ENCODE results near the gene PSMD14. TPM values are rescaled to one million over a fixed set of nuclear protein-coding genes. Genes with fewer than 3 reads are reported as not detected.
"Not testable (repeated sequence)": the region's sequence is repeated elsewhere in the genome, so short reads cannot be mapped to it uniquely, and the experiment has no call there.

The PSMD14 gene
- total RNA-seq, 2 donors from 2014 or later: 6.6 to 26.2 TPM

DNA sequence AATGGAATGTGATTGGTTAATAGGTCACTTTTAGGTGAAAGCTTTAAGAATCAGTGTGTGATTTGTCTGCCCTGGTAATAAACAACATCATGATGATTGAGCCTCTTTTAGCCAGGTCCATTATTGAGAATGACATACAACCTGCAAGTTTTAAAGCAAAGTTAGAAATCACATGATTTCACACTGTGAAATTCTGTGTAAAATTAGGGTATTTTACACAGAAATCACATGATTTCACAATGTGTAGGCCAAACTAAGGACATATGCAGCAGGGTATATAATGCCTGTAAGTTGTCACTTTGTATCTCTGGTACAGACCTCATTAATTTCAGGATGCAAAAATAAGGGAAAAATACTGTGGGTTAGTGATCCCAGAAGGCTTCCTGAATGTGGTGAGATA lies 16.7 kb downstream of the PSMD14 start:
- intact Hi-C loops (cut with DNase I): no loop called here
- no peaks in the 10 kb centered on the region for H3K4me1 ChIP-seq
- no peaks in the 10 kb centered on the region for H3K27me3 ChIP-seq
- H3K36me3 ChIP-seq (replicated peaks in 1 of 2; ENCODE audit: insufficient read depth in 1 of 2, low read depth in 2 of 2): peaks cover 0 to 3% of the 10 kb centered on the region in 2 donors
- H3K27ac ChIP-seq: no peak overlapping the region
- H3K9me3 ChIP-seq: no peaks in the 10 kb centered on the region
- TF ChIP-seq POLR2A (IDR thresholded peaks at IDR 0.05): no peak
- TF ChIP-seq, protein P1, sequence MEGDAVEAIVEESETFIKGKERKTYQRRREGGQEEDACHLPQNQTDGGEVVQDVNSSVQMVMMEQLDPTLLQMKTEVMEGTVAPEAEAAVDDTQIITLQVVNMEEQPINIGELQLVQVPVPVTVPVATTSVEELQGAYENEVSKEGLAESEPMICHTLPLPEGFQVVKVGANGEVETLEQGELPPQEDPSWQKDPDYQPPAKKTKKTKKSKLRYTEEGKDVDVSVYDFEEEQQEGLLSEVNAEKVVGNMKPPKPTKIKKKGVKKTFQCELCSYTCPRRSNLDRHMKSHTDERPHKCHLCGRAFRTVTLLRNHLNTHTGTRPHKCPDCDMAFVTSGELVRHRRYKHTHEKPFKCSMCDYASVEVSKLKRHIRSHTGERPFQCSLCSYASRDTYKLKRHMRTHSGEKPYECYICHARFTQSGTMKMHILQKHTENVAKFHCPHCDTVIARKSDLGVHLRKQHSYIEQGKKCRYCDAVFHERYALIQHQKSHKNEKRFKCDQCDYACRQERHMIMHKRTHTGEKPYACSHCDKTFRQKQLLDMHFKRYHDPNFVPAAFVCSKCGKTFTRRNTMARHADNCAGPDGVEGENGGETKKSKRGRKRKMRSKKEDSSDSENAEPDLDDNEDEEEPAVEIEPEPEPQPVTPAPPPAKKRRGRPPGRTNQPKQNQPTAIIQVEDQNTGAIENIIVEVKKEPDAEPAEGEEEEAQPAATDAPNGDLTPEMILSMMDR (IDR thresholded peaks at IDR 0.05): no peak
- no peak overlapping the region for H3K4me3 ChIP-seq
- DNase-seq: no peak
- no peak for ATAC-seq

DNA sequence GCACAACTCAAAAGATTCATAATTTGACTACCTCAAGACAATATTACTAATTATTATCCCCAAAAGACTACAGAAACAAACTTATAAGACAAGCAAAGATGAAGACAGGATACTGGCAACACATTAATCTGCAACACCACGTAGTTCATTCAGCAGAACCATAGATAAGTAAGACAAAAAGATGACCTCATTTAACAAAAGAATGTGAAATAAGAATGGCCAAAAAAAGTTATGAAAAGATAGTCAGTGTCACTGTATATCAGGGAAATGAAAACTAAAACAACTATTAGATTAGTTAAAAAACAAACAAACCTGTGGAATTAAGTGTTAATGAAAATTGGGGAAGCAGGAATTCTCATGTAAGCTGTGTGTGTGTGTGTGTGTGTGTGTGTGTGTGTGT lies 19.4 kb downstream of the PSMD14 start:
- H3K27me3 ChIP-seq: no peaks in the 10 kb centered on the region
- H3K4me3 ChIP-seq: no peak overlapping the region
- no peaks in the 10 kb centered on the region for H3K9me3 ChIP-seq
- no peak for ATAC-seq
- peaks cover 0 to 3% of the 10 kb centered on the region in 2 donors for H3K36me3 ChIP-seq (replicated peaks in 1 of 2; ENCODE audit: insufficient read depth in 1 of 2, low read depth in 2 of 2)
- TF ChIP-seq, protein P1 (IDR thresholded peaks at IDR 0.05): no peak
- no peak for TF ChIP-seq POLR2A (IDR thresholded peaks at IDR 0.05)
- no peak for DNase-seq
- 71 to 73% methylated on average over 1 of the region's 1 CpG for WGBS, 2 donors
- H3K27ac ChIP-seq: no peak overlapping the region
- intact Hi-C loops (cut with DNase I): no loop called here
- no peaks in the 10 kb centered on the region for H3K4me1 ChIP-seq

DNA sequence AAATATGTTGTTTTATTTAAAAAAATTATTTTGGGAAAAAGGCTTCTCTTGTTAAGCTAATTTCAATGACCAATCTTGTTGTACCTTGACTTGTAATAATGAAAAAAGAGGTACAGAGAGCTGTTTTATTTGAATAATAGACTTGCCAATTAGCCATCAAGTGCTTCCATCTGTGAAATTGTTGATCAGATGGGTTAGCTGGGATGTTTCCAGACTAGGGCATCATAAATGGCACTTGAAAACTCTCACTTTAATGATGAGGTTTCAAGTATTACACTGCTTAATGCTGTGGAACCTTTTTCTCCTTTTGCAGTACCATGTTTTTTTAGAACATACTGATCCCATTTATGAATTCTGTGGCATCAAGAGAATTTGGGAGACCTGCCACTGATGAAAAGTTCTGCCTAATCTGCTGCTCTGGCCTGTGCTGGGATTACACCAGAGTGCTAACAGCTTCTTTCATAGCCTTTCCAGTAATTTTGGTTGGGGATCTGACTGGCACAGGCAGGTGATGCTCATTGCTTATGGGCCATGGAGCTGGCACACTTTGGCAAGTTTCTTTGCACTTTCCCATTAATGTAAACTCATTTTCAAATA lies 24.2 kb downstream of the PSMD14 start:
- ATAC-seq (no peak), DNase-seq (no peak)
- intact Hi-C loops (cut with DNase I): no loop called here
- Histone ChIP-seq H3K36me3 (replicated peaks in 1 of 2; ENCODE audit: insufficient read depth in 1 of 2, low read depth in 2 of 2) (no peaks in the 10 kb centered on the region), H3K9me3 (no peaks in the 10 kb centered on the region), H3K27me3 (no peaks in the 10 kb centered on the region), H3K4me3 (no peak overlapping the region), H3K27ac (no peak overlapping the region), H3K4me1 (no peaks in the 10 kb centered on the region)
- TF ChIP-seq POLR2A (IDR thresholded peaks at IDR 0.05): no peak
- TF ChIP-seq, protein P1 (IDR thresholded peaks at IDR 0.05): no peak

DNA sequence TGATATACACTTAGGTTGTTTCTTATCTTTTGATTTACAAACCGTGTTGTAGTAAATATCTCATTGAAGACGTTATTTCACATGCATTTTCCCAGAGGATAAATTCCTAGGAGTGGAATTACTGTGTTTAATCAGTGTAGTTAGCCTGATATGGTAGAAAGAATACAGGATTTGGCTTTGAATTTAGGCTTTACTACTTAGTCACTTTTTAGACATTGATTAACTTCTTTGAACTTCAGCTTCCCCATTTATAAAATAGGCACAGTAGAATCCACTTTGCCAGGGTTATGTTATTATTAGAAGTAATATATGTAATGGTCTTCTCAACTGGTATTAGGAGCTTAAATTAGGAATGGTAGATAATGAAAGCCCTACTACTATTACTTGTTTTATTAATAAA lies 27.4 kb downstream of the PSMD14 start:
- intact Hi-C loops (cut with DNase I): no loop called here
- ATAC-seq: no peak
- H3K4me3 ChIP-seq: no peak overlapping the region

DNA sequence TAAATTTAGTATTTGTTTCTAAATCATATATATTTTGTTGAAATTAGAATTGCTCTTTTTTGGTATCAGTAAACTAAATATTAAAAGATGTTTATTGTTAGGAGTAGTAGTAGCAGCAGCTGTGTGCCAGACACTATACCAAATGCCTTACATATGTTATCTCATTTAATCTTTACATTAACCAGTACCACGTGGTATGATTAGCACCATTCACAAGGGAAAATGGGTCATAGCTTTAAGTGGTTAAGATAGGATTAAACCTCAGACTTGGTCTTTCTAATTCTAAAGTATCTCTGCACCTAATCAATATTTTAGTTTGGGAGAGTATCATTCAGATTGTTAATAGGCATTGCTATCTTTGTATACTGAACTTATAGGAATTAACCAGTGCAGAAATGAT lies 29.0 kb downstream of the PSMD14 start:
- 43 to 60% methylated on average over 1 of the region's 1 CpG for WGBS, 2 donors
- Histone ChIP-seq H3K36me3 (replicated peaks in 1 of 2; ENCODE audit: insufficient read depth in 1 of 2, low read depth in 2 of 2) (no peaks in the 10 kb centered on the region), H3K27me3 (no peaks in the 10 kb centered on the region), H3K27ac (no peak overlapping the region), H3K9me3 (no peaks in the 10 kb centered on the region), H3K4me1 (no peaks in the 10 kb centered on the region), H3K4me3 (no peak overlapping the region)
- ATAC-seq: no peak
- no peak for TF ChIP-seq POLR2A (IDR thresholded peaks at IDR 0.05)
- TF ChIP-seq, protein P1 (IDR thresholded peaks at IDR 0.05): no peak
- no peak for DNase-seq
- intact Hi-C loops (cut with DNase I): no loop called here

More for the DNA sequence above, 27.4 kb downstream of the PSMD14 start:
- H3K27me3 ChIP-seq: no peaks in the 10 kb centered on the region
- WGBS, 2 donors: 25 to 42% methylated on average over 2 of the region's 2 CpGs
- H3K36me3 ChIP-seq (replicated peaks in 1 of 2; ENCODE audit: insufficient read depth in 1 of 2, low read depth in 2 of 2): no peaks in the 10 kb centered on the region
- no peaks in the 10 kb centered on the region for H3K9me3 ChIP-seq
- no peaks in the 10 kb centered on the region for H3K4me1 ChIP-seq
- no peak overlapping the region for H3K27ac ChIP-seq
- no peak for TF ChIP-seq POLR2A (IDR thresholded peaks at IDR 0.05)
- TF ChIP-seq, protein P1 (IDR thresholded peaks at IDR 0.05): no peak
- no peak for DNase-seq

DNA sequence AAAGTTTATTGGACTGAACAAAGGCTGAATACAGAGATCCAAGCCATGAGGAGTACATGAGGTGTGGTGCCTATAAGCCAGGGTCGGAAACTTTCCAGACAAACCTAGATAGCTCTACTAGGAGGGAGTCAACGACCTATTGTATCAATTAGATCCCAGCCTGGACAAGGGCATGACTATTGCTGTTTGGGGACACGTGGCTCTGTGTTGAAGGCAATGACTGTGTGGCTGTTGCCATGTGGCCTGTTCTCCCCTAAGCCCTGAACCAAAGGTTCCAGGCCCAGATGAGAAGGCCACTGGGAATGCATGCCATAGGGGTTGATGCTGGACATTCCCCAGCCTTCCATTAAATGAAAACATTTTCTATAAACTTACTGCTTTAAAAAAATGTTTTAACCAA lies 31.3 kb downstream of the PSMD14 start:
- DNase-seq; H3K9me3 ChIP-seq; H3K36me3 ChIP-seq (replicated peaks in 1 of 2; ENCODE audit: insufficient read depth in 1 of 2, low read depth in 2 of 2); H3K4me1 ChIP-seq; H3K27ac ChIP-seq; H3K4me3 ChIP-seq; intact Hi-C loops (cut with DNase I); H3K27me3 ChIP-seq; ATAC-seq: not testable (repeated sequence)
- WGBS, 2 donors: 81 to 82% methylated on average over 3 of the region's 3 CpGs

DNA sequence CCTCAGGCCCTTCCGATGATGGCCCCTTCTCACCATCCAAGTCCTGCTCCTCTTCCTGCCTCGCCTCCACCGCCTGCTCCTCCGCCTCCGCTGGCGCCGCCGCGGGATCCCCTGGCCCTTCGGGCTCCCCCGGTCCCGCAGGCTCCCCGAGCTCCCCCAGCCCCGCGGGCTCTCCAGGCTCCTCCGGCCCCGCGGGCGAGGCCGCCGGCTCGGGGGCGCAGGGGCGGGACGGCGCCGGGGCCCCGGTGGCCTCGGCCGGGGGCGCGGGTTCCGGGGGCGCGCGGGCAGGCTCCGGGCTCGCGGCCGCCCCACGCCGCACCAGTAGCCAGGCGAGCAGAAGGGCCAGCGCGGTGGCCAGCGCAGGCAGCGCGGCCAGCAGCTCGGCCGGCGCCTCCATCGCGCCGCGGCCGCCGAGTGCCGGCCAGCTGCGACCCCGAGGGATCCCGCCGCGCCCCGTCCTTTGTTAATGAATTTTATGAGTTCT lies 32.7 kb downstream of the PSMD14 start:
- H3K4me3 ChIP-seq; H3K27me3 ChIP-seq; DNase-seq; H3K4me1 ChIP-seq; H3K36me3 ChIP-seq (replicated peaks in 1 of 2; ENCODE audit: insufficient read depth in 1 of 2, low read depth in 2 of 2); intact Hi-C loops (cut with DNase I); H3K27ac ChIP-seq; H3K9me3 ChIP-seq: not testable (repeated sequence)
- WGBS, 2 donors: 86 to 89% methylated on average over 18 to 25 of the region's 64 CpGs
- ATAC-seq: peak; percentile 40

Measured in body of pancreas (tissue), 4 donors.